Fibroblast of pulmonary artery (primary cell): ENCODE results near the gene L3MBTL3.

ENCODE experiments used
- DNase-seq: peaks from one replicate; pipeline ENCODE4 v3.0.0-alpha.2; 2010; ENCODE audit warnings: low read depth
- H3K4me3 ChIP-seq: replicated peaks from 2 replicates; pipeline ENCODE4 v1.5.1; 2011; ENCODE audit warnings: low read depth, mild to moderate bottlenecking, control low read depth, low read length, moderate library complexity
- CTCF ChIP-seq: IDR thresholded peaks from 2 replicates; pipeline ENCODE4 v1.5.1; 2011; ENCODE audit warnings: mild to moderate bottlenecking, control low read depth, low read length, inconsistent platforms; ENCODE audit errors: missing control alignments

The L3MBTL3 gene

GRCh38 chr6:130118236-130118635, 99.9 kb downstream of the L3MBTL3 start:
- no peak overlapping the region for H3K4me3 ChIP-seq
- DNase-seq, result no peak
- no peak for TF ChIP-seq CTCF

- no peak overlapping the region for H3K4me3 ChIP-seq
- TF ChIP-seq CTCF, result no peak
- DNase-seq, result no peak
These were observed 100.8 kb downstream of the L3MBTL3 start for GRCh38 chr6:130119211-130119610.

- DNase-seq, result no peak
- TF ChIP-seq CTCF, result no peak
- no peak overlapping the region for H3K4me3 ChIP-seq
These were observed 102.3 kb downstream of the L3MBTL3 start for GRCh38 chr6:130120731-130121130.

GRCh38 chr6:130122243-130122642, 103.9 kb downstream of the L3MBTL3 start:
- no peak overlapping the region for H3K4me3 ChIP-seq
- DNase-seq, result no peak
- TF ChIP-seq CTCF, result no peak

GRCh38 chr6:130127195-130127594, 108.8 kb downstream of the L3MBTL3 start:
- H3K4me3 ChIP-seq, result no peak overlapping the region
- DNase-seq, result no peak
- TF ChIP-seq CTCF, result no peak

GRCh38 chr6:130128326-130128725, 109.9 kb downstream of the L3MBTL3 start:
- no peak for TF ChIP-seq CTCF
- no peak for DNase-seq
- H3K4me3 ChIP-seq, result no peak overlapping the region

- TF ChIP-seq CTCF, result no peak
- peak; percentile 22 for DNase-seq
- no peak overlapping the region for H3K4me3 ChIP-seq
These were observed 111.4 kb downstream of the L3MBTL3 start for GRCh38 chr6:130129762-130130246.
